Choroid plexus epithelial cell (primary cell): Measurements from ENCODE around the gene LYVE1.

ENCODE experiments used
- DNase-seq: peaks from one replicate; pipeline ENCODE4 v3.0.0-alpha.2; 2010; ENCODE audit warnings: low read depth
- H3K4me3 ChIP-seq: 2 replicates; pipeline ENCODE4 v1.5.1; 2011; ENCODE audit warnings: low read depth, mild to moderate bottlenecking, control low read depth, low read length, moderate library complexity
- CTCF ChIP-seq: conservative IDR thresholded peaks from 2 replicates; pipeline ENCODE4 v1.5.1; 2011; ENCODE audit warnings: low read depth, mild to moderate bottlenecking, control low read depth, inconsistent platforms, low read length, moderate library complexity

LYVE1 gene

GRCh38 chr11:10538924-10539323 is 29.5 kb downstream of the LYVE1 start:
- TF ChIP-seq CTCF: no peak
- H3K4me3 ChIP-seq: no peak overlapping the region
- DNase-seq: no peak

- TF ChIP-seq CTCF: no peak
- no peak overlapping the region for H3K4me3 ChIP-seq
- no peak for DNase-seq
Measured at GRCh38 chr11:10537600-10537999, 30.9 kb downstream of the LYVE1 start.

GRCh38 chr11:10534316-10534715 is 34.1 kb downstream of the LYVE1 start:
- DNase-seq: no peak
- no peak for TF ChIP-seq CTCF
- H3K4me3 ChIP-seq: no peak overlapping the region

- no peak for TF ChIP-seq CTCF
- no peak for DNase-seq
- no peak overlapping the region for H3K4me3 ChIP-seq
Measured at GRCh38 chr11:10533323-10533722, 35.1 kb downstream of the LYVE1 start.

- no peak for DNase-seq
- no peak overlapping the region for H3K4me3 ChIP-seq
- TF ChIP-seq CTCF: no peak
Measured at GRCh38 chr11:10532526-10532925, 35.9 kb downstream of the LYVE1 start.

GRCh38 chr11:10529279-10529678 is 39.2 kb downstream of the LYVE1 start:
- no peak overlapping the region for H3K4me3 ChIP-seq
- TF ChIP-seq CTCF: no peak
- DNase-seq: peak; percentile 36

- TF ChIP-seq CTCF: no peak
- H3K4me3 ChIP-seq: no peak overlapping the region
- peak; percentile 66 for DNase-seq
Measured at GRCh38 chr11:10528121-10528520, 40.3 kb downstream of the LYVE1 start.
